GM18499 (cell line): ENCODE measurements around the gene TCEAL4.

Source experiments
- ATAC-seq: cut with Tn5 transposase; IDR thresholded peaks from one replicate; pipeline ENCODE4 v1.9.1; 2021; ENCODE audit warnings: moderate number of reproducible peaks; ENCODE audit not compliant: insufficient read depth, unreplicated experiment

TCEAL4 gene

DNA sequence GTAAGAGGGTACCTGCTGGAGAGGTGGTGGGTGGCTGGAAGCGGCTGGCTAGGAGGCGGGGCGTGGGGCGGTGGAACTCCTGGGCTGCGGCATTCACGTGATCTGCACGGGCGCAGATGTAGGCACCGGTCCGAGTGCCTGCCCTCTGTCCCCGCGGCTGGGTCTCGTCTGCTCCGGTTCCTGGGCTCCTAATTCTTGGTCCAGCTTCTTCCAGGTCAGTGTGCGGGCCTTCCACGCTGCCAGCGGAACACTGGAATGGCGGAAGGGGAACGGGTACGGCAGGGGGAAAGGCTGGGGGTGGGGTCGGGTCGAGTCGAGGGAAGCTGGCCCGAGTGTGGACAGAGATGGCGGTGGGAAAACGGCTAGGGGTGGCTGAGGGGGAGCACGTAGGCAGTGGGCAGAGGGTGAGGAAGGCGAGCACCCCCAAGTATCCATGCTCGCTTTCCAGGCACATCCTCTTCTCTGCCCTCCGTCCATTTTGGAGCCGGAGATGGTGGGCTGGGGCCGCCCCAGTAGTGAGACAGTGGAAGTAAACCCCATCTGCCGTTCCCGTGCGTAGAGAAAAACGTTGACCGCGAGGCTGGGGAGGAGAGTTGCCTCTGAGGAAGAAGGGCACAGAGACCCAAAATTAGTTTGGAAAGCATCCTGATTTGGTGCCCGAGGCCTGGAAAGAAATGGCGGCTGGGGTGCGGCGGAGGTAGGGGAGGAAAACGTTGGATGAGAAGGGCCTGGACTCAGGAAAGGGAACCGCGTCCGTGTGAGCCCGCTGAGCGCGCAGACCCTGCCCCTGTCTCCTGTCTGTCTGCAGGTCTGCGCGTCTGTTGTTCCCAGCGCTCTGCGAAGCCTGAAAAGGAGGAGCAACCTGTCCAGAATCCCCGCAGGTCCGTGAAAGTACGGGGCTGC, at the start of gene TCEAL4:
TSS of gene TCEAL4 (plus strand) at position 105 of the 903 bp plus-strand sequence. CDS start 1,161 bp downstream, outside the sequence.
- ATAC-seq: no peak

DNA sequence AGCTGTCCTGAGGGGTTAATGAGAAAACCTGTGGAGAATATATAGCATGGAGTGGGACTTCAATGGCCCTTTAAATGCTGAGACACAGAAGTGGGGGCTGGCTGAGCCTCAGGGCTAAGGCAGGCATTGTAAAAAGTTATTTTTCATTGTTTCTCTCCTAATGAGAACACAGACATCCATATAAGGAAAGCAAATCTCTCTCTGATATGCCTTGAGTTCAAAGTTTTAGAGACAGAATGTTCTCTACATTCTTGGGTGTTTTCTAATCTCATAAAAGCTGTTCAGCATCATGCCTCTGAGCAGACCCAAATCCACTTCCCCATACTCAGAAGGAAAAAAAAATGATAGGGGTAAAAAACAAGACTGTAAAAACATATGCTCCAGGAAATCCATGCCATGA, 49.2 kb upstream of the TCEAL4 start:
- no peak for ATAC-seq

- no peak for ATAC-seq
Measured at GRCh38 chrX:103536732-103537131, 48.6 kb upstream of the TCEAL4 start.

- ATAC-seq: no peak
Measured at GRCh38 chrX:103537871-103538387, 47.4 kb upstream of the TCEAL4 start.

DNA sequence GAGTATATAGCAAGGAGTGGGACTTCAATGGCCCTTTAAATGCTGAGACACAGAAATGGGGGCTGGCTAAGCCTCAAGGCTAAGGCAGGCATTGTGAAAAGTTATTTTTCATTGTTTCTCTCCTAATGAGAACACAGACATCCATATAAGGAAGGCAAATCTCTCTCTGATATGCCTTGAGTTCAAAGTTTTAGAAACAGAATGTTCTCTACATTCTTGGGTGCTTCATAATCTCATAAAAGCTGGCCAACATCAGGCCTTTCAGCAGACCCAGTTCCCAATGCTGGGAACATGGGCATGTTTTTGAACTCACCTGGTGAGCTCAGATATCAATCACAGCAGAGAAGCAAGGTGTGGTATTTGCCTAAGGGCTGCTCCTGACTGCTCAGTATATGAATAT, 46.6 kb upstream of the TCEAL4 start:
- ATAC-seq: no peak

GRCh38 chrX:103539695-103540094, 45.6 kb upstream of the TCEAL4 start:
- no peak for ATAC-seq

- ATAC-seq: no peak
Measured at GRCh38 chrX:103540145-103540544, 45.2 kb upstream of the TCEAL4 start.

- no peak for ATAC-seq
Measured at GRCh38 chrX:103549916-103550315, 35.4 kb upstream of the TCEAL4 start.

- no peak for ATAC-seq
Measured at GRCh38 chrX:103550415-103551051, 34.8 kb upstream of the TCEAL4 start.

GRCh38 chrX:103552236-103552635, 33.1 kb upstream of the TCEAL4 start:
- no peak for ATAC-seq

- ATAC-seq: peak; percentile 62
Measured at GRCh38 chrX:103554687-103555424, 30.5 kb upstream of the TCEAL4 start.

DNA sequence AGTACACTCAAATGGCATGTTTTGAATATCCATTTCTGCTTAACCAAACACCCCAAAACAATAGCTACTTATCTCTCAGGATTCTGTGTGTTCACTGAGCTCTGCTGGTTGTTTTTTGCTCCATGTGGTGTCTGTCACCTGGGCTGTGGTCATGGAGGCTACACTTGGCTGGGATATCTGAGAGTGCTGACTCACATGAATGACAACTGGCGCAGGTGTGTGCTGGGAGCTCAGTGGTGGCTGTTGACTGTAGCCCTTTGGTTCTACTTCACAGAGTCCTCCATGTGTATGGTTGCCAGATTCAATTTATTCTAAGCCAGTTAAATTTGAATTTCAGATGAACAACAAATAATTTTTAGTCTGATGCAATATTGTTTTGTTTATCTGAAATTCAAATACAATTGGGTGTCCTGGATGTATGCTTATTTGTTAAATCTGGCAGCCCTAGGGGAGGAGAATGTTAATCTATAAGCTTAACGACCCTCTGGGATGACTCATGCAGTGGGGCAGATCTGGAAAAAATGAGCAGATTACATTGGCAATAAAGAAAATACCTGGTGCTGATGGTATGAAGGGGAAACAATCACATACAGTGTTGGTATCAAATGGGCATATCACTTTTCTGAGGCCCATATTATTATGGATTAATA, 28.2 kb upstream of the TCEAL4 start:
- no peak for ATAC-seq

DNA sequence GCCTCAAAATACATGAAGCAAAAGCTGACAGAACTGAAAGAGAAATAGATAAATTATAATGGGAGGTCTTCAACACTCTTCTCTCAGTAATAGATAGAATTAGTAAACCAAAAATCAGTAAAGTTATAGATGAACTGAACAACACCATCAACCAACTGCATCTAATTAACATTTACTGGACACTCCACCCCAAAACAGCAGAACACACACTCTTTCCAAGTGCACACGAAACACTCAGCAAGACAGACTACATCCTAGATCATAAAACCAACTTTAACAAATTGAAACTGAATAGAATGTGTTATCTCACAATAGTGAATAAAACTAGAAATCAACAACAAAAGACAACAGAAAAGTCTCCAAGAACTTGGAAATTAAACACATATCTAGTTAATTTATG, 25.1 kb upstream of the TCEAL4 start:
- no peak for ATAC-seq

- no peak for ATAC-seq
Measured at GRCh38 chrX:103562801-103563200, 22.5 kb upstream of the TCEAL4 start.

- no peak for ATAC-seq
Measured at GRCh38 chrX:103565197-103565596, 20.1 kb upstream of the TCEAL4 start.

DNA sequence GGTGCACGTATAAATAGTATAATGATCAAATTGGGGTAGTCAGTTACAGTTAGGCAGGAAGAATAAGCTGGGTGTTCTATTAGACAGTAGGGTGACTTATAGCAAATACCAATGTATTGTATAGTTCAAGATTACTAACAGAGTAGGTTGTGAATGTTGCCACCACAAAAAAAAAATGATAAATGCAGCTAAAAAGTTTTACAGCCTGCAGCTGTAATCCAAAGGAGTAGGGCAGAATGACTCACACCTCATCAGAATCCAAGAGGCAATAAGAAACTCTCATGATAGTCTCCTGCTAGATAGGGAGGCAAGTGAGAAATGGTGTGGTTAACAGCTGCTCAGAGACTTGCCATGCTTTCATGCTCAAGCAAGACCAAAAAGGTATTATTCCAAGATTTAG, 19.6 kb upstream of the TCEAL4 start:
- ATAC-seq: no peak

GRCh38 chrX:103571121-103571520, 14.2 kb upstream of the TCEAL4 start:
- ATAC-seq: no peak

- ATAC-seq: no peak
Measured at GRCh38 chrX:103571726-103572125, 13.6 kb upstream of the TCEAL4 start.

GRCh38 chrX:103573202-103573601, 12.1 kb upstream of the TCEAL4 start:
- ATAC-seq: no peak

GRCh38 chrX:103584596-103584995, 719 bp upstream of the TCEAL4 start:
- ATAC-seq: no peak
